Transverse colon (tissue), 4 donors: ENCODE measurements around the gene PHACTR2.

Experiments used
- CTCF ChIP-seq, 5 experiments: fragments of 200-600 bp in 3 of 5; fragments of 450-650 bp in 2 of 5; sonication (generic) in 3 of 5; IDR thresholded peaks; 1 replicate in 2 of 5; 2 replicates in 3 of 5; pipeline ENCODE4 v1.5.1; 2016 to 2017; ENCODE audit warnings: antibody characterized with exemption in 5 of 5, inconsistent platforms in 3 of 5, mild to moderate bottlenecking in 2 of 5, moderate library complexity in 1 of 5
- EP300 ChIP-seq: sonication (generic); formaldehyde crosslinking; IDR thresholded peaks from one replicate; pipeline ENCODE4 v1.6.1; 2017; ENCODE audit warnings: antibody characterized with exemption, low read depth
- POLR2A ChIP-seq: fragments of 450-650 bp; IDR thresholded peaks from one replicate; pipeline ENCODE4 v1.6.1; 2016; ENCODE audit warnings: antibody characterized with exemption, mild to moderate bottlenecking, moderate library complexity
- POLR2AphosphoS5 ChIP-seq, 3 donors: sonication (generic); formaldehyde crosslinking; IDR thresholded peaks; one replicate each; pipeline ENCODE4 v1.6.1; 2016; ENCODE audit warnings: antibody characterized with exemption in 3 of 3

- TF ChIP-seq CTCF (IDR thresholded peaks at IDR 0.05): no peak
- no peak for TF ChIP-seq POLR2A
- TF ChIP-seq EP300: no peak
- no peak for TF ChIP-seq POLR2AphosphoS5 (IDR thresholded peaks at IDR 0.05)
Measured at GRCh38 chr6:143697076-143697800, 19.5 kb downstream of the PHACTR2 start.
